ENCODE data around the gene UBR4. TPM values are rescaled to one million over a fixed set of nuclear protein-coding genes. Genes with fewer than 3 reads are reported as not detected.

Gene UBR4
- total RNA-seq, 3 donors from 2014 or later, result 108 to 159 (median 128) TPM

GRCh38 chr1:19055701-19056100, 154.4 kb downstream of the UBR4 start:
- no peak for DNase-seq
- no peak overlapping the region for H3K4me3 ChIP-seq
- intact Hi-C loops (cut with DNase I, micrococcal nuclease), result no loop called here
- no peaks in the 10 kb centered on the region for H3K9me3 ChIP-seq
- no peak for ATAC-seq
- no peaks in the 10 kb centered on the region for H3K4me1 ChIP-seq (ENCODE audit: low read depth)
- H3K36me3 ChIP-seq (ENCODE audit: low read depth), result no peaks in the 10 kb centered on the region
- TF ChIP-seq, protein P1, sequence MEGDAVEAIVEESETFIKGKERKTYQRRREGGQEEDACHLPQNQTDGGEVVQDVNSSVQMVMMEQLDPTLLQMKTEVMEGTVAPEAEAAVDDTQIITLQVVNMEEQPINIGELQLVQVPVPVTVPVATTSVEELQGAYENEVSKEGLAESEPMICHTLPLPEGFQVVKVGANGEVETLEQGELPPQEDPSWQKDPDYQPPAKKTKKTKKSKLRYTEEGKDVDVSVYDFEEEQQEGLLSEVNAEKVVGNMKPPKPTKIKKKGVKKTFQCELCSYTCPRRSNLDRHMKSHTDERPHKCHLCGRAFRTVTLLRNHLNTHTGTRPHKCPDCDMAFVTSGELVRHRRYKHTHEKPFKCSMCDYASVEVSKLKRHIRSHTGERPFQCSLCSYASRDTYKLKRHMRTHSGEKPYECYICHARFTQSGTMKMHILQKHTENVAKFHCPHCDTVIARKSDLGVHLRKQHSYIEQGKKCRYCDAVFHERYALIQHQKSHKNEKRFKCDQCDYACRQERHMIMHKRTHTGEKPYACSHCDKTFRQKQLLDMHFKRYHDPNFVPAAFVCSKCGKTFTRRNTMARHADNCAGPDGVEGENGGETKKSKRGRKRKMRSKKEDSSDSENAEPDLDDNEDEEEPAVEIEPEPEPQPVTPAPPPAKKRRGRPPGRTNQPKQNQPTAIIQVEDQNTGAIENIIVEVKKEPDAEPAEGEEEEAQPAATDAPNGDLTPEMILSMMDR (IDR thresholded peaks at IDR 0.05), result no peak

- DNase-seq (no peak), ATAC-seq (no peak)
- no peaks in the 10 kb centered on the region for H3K36me3 ChIP-seq (ENCODE audit: low read depth)
- TF ChIP-seq, protein P1 (IDR thresholded peaks at IDR 0.05), result no peak
- intact Hi-C loops (cut with DNase I, micrococcal nuclease), result no loop called here
- no peaks in the 10 kb centered on the region for H3K4me1 ChIP-seq (ENCODE audit: low read depth)
- H3K9me3 ChIP-seq, result no peaks in the 10 kb centered on the region
- H3K4me3 ChIP-seq, result no peak overlapping the region
Observed at GRCh38 chr1:19055001-19055400, 155.1 kb downstream of the UBR4 start.

- no peaks in the 10 kb centered on the region for H3K36me3 ChIP-seq (ENCODE audit: low read depth)
- peak; percentile 84 for ATAC-seq
Observed at GRCh38 chr1:19054216-19054615, 155.8 kb downstream of the UBR4 start.

DNA sequence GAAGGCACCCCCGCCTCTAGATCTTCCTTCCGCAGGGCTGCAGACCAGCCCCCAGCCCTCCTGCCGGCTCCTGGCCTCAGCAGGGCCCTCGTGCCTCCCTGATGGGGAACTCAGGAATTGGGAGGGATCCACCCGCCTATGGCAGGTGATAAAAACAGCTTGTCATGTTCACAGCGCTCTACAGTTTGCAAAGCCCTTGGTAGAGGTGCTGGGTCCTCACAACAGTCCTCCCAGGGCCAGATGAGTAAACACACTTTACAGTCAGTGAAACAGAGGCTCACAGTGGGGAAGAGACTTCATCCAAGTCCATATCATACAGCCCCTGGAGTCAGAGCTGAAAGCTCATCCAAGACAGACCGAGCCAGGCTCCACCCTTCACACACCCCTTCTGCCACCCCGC, 156.6 kb downstream of the UBR4 start:
- Histone ChIP-seq H3K4me3 (no peak overlapping the region), H3K9me3 (no peaks in the 10 kb centered on the region), H3K4me1 (ENCODE audit: low read depth) (no peaks in the 10 kb centered on the region), H3K36me3 (ENCODE audit: low read depth) (no peaks in the 10 kb centered on the region)
- no peak for DNase-seq
- intact Hi-C loops (cut with DNase I, micrococcal nuclease), result no loop called here
- ATAC-seq, result no peak
- TF ChIP-seq, protein P1 (IDR thresholded peaks at IDR 0.05), result no peak

More at GRCh38 chr1:19054216-19054615, 155.8 kb downstream of the UBR4 start:
- H3K4me1 ChIP-seq (ENCODE audit: low read depth), result no peaks in the 10 kb centered on the region
- H3K4me3 ChIP-seq, result no peak overlapping the region
- no peaks in the 10 kb centered on the region for H3K9me3 ChIP-seq
- intact Hi-C loops (cut with DNase I, micrococcal nuclease), result no loop called here
- no peak for DNase-seq
- TF ChIP-seq, protein P1 (IDR thresholded peaks at IDR 0.05), result no peak

DNA sequence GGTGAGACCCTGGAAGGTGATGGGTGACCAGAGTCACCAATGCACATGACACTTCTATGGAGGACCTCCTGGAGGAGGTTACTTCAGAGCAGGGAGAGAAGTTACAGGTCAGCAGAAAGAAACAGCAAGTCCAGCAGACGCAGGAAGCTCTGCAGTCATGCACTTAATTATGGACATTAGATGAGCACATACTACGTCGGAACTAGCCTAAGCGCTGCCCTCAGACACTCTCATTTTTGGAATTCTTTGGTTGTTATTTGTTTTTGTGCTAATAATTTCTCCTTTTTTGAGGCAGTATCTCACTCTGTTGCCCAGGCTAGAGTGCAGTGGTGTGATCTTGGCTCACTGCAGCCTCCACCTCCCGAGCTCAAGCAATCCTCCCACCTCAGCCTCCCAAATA, 160.3 kb downstream of the UBR4 start:
- intact Hi-C loops (cut with DNase I, micrococcal nuclease), result no loop called here
- DNase-seq (peak in 2 of 3 donors; percentile 1), ATAC-seq (no peak)
- no peaks in the 10 kb centered on the region for H3K9me3 ChIP-seq
- H3K4me3 ChIP-seq, result no peak overlapping the region
- no peaks in the 10 kb centered on the region for H3K4me1 ChIP-seq (ENCODE audit: low read depth)
- TF ChIP-seq, protein P1 (IDR thresholded peaks at IDR 0.05), result no peak
- H3K36me3 ChIP-seq (ENCODE audit: low read depth), result no peaks in the 10 kb centered on the region
